HCEC 1CT (cell line): ENCODE data around the gene ATP8A2.
"Not testable (repeated sequence)": the region's sequence is repeated elsewhere in the genome, so short reads cannot be mapped to it uniquely, and the experiment has no call there.

Experiments
- DNase-seq: peaks from one replicate; pipeline ENCODE4 v3.0.0-alpha.2; 2017

The ATP8A2 gene

GRCh38 chr13:25371875-25372283 lies at the start of gene ATP8A2:
ATP8A2 (plus strand) TSS chr13:25371974; CDS start chr13:25372213, 239 bp downstream.
- no peak for DNase-seq

- no peak for DNase-seq
These were observed 47.7 kb upstream of the ATP8A2 start for GRCh38 chr13:25324100-25324499.

GRCh38 chr13:25329706-25330105 lies 42.1 kb upstream of the ATP8A2 start:
- DNase-seq = peak; percentile 57

GRCh38 chr13:25330541-25330940 lies 41.2 kb upstream of the ATP8A2 start:
- DNase-seq = peak; percentile 25

- no peak for DNase-seq
These were observed 35.9 kb upstream of the ATP8A2 start for GRCh38 chr13:25335856-25336255.

- no peak for DNase-seq
These were observed 26.2 kb upstream of the ATP8A2 start for GRCh38 chr13:25345576-25345975.

- DNase-seq = no peak
These were observed 24.6 kb upstream of the ATP8A2 start for GRCh38 chr13:25347151-25347550.

GRCh38 chr13:25351404-25351803 lies 20.4 kb upstream of the ATP8A2 start:
- DNase-seq = no peak

- no peak for DNase-seq
These were observed 19.5 kb upstream of the ATP8A2 start for GRCh38 chr13:25352230-25352629.

GRCh38 chr13:25352806-25353205 lies 19.0 kb upstream of the ATP8A2 start:
- no peak for DNase-seq

- no peak for DNase-seq
These were observed 18.4 kb upstream of the ATP8A2 start for GRCh38 chr13:25353344-25353743.

GRCh38 chr13:25354377-25354776 lies 17.4 kb upstream of the ATP8A2 start:
- no peak for DNase-seq

GRCh38 chr13:25360443-25360842 lies 11.3 kb upstream of the ATP8A2 start:
- DNase-seq = not testable (repeated sequence)

- no peak for DNase-seq
These were observed 6.0 kb upstream of the ATP8A2 start for GRCh38 chr13:25365720-25366235.

- no peak for DNase-seq
These were observed 458 bp upstream of the ATP8A2 start for GRCh38 chr13:25371158-25371874.

GRCh38 chr13:25372284-25373081 lies 709 bp downstream of the ATP8A2 start:
- no peak for DNase-seq

GRCh38 chr13:25375727-25376358 lies 4.1 kb downstream of the ATP8A2 start:
- DNase-seq = peak; percentile 18

- no peak for DNase-seq
These were observed 5.6 kb downstream of the ATP8A2 start for GRCh38 chr13:25377244-25377962.

GRCh38 chr13:25378528-25378927 lies 6.8 kb downstream of the ATP8A2 start:
- DNase-seq = no peak

- DNase-seq = no peak
These were observed 7.2 kb downstream of the ATP8A2 start for GRCh38 chr13:25379011-25379410.

- no peak for DNase-seq
These were observed 8.3 kb downstream of the ATP8A2 start for GRCh38 chr13:25380082-25380481.

GRCh38 chr13:25380741-25381324 lies 9.1 kb downstream of the ATP8A2 start:
- no peak for DNase-seq
